NCI-H526 (cell line): ENCODE results near the gene MAPK14.

Source experiments
- DNase-seq, 2 experiments: peaks; one replicate each; lab custom pipeline; 2025; lab: John Stamatoyannopoulos, UW

MAPK14 gene

DNA sequence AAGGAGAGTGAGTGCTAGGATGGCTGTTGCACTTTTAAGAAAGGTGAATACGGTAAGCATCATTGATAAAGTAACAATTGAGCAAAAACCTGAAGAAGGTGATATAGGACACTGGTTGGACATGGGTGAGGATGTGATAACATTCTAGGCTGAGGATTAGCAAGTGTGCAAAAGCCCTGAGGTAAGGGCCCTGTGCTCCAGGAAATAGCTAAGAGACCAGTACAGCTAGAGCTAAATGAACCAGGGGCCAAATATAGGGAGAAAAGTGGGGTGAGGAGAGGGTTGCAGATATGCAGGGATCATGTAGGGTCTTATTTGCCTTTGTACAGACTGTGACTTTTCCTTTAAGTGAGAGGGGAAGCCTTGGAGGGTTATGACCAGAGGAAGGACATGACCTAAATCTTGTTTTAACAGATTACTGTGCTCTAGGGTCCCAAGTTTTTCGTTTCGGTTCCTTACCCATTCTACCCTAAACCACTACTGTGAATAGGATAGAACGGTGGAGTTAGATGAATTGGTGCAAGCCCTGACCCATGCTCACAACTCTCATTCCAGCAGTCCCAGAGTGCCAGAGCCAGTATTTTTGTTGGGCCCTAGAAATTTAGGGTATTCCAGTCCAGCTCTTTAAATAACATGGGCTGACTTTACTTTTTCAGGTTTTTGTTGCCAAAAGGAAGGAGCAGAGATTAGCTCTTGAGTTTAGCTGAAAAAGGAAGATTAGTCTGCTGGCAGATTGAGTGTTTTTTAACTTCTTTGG lies 10.7 kb downstream of the MAPK14 start:
- DNase-seq: no peak

DNA sequence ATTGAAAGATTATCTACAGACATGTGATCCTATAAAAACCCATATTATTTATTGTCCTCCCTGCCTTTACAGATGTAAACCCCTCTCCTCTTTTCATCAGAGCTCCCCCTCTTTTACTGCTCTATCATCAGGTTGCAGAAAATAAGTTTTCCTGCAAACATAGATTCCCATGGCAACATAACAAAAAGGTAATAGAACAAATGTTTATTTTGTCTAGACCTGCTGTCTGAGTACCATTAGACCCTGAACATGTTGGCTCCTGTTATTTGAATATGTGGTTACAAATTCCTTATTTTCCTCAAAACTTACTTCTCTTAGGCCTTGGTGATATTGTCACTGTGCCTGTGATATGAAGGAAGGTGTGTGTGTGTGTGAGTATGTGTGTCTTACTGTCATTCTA lies 11.5 kb downstream of the MAPK14 start:
- no peak for DNase-seq

DNA sequence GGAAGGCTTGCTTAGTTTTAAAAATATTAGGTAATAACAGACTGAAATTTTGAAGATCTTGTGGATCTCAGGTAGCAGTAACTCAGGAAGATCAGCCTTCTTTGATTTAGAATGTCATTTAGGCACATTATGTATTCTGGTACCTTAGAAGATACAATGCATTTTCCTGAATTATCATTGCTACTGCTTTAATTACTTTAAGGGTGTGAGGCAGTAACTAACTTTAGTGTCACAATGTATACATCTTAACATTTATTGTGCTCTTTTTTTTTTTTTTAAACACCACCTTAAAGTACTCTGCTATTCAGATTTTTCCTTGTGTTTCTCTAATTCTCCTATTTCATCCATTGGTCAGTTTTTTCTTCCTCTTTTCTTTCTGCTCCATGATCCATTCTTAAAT lies 13.3 kb downstream of the MAPK14 start:
- DNase-seq: no peak

DNA sequence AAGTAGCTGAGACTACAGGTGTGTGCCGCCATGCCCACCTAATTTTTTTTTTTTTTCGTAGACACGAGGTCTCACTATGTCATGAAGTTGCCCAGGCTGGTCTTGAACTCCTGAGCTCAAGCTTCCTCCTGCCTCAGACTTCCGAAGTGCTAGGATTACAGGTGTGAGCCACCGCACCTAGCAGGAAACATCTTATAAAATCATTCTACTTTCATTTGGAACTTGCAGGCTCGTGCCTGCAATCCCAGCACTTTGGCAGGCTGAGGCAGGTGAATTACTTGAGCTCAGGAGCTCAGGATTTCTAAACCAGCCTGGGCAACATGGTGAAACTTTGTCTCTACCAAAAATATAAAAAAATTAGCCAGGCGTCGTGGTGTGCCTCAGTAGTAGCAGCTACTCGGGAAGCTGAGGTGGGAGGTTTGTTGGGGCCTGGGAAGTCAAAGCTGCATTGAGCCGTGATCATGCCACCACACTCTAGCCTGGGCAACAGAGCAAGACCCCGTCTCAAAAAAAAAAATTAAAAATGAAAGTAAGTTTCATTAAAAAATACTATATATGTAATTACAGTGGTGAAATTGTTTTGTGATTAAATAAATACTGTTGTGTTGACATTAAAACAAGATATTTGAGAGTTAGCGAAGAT lies 15.1 kb downstream of the MAPK14 start:
- DNase-seq: no peak

DNA sequence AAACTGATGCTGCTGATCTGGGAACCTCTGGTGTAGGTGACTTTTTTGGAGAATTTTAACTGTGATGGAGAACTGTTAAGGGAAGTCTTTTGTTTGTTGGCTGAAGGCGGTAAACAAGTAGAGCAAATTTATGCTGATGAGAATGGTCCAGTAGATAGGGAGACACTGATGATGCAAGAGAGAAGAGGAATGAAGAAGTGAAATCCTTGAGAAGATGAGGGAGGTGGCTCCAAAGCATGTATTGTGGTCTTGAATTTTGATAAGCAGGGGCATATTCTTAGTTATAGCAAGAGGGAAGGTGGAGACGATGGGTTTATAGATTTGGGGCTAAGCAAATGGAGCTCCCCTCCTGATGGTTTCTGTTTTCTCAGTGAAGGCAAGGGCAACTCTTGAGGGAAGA lies 22.0 kb downstream of the MAPK14 start:
- DNase-seq: no peak

DNA sequence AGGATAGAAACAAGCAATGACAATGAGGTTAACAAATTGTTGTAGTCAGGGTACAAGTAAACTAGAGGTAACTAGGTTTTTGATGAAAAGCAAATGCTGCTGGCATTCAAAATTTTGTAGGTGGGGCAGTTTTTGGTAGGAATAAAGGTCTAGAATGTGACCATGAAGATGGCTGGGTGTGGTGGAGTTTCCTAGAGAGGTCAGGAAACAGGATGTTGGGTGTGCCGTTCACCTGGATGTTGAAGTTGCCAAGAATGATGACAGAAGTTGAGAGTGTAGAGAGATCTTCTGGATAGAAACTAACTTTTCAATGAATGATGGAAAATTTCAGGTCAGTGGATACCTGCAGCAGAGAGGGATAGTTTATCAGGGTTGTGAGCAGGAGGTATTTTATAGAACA lies 22.7 kb downstream of the MAPK14 start:
- no peak for DNase-seq

DNA sequence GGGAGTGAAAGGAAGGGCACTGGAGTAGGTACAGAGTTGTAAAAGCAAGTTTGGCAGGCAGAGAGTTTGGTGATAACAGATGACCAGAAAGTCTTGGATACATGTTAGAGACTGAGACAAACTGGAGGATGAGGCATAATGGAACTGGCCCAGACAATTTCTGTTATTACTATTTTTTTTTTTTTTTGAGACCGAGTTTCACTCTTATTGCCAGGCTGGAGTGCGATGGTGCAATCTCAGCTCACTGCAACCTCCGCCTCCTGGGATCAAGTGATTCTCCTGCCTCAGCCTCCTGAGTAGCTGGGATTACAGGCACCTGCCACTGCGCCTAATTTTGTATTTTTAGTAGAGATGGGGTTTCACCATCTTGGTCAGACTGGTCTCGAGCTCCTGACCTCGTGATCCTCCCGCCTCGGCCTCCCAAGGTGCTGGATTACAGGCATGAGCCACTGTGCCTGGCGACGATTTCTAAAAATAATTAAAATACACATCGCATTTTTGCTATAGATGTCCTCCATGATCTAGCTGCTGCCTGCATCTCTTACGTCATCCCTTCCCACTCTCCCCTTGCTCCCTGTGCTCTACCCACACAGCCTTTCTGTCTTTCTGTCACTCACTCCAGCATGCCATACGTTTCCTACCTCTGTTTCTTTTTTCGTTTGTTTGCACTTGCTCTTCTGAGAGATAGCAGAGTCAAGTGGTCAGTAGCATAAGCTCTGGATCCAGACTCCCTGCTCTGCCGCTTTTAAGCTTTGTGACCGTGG lies 23.5 kb downstream of the MAPK14 start:
- no peak for DNase-seq

DNA sequence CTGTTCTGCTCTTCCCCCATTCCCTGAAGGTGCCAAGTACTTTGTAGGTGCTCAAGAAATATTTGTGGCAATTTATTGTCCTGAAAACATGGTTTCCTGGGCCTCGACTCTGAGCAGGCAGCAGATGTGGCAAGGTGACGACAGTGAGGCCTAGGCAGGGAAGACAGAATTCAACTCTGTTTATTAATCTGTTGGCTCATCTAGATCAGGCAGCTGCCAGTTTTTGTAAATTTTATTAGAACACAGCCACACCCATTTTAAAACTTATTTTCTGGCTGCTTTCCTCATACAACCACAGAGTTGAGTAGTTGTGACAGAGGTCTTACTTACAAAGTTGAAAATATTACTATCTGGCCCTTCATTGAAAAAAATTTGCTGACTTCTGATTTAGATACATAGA lies 24.5 kb downstream of the MAPK14 start:
- DNase-seq: no peak

DNA sequence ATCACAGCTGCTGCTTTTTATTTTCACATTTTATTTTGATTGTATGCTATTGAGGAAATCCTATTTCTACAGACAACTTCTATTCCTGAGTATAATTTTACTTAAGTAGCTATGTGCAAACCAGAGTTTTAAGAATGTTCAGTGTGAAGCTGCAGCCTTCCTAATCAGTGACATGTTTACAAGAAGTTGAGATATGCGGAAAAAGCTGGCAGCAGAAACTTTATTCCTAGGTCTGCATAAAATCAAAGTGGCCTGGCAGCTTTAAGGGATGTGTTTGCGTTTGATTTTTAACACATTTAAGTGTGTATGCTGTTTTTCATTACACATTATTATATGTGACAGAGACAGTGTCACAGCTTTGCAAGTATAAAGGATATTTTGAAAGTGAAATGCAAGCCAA lies 26.3 kb downstream of the MAPK14 start:
- DNase-seq: no peak

DNA sequence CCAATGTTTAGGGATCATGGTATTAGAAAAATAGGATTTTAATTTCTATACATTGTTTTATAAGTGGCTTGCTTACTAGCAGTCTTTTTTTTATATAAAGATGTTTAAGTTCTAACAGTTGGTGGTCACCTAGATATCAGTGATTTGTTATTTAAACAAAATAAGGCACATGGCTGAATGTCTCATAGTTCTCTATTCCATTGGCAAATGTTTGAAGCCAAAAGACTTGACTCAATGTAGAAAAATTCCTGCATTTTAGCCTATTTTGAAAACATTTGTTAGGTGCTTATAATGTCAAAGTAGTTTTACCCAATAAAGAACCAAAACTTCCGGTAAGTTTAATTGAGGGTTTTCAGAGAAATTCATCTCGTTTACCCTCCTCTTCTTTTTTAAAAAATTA lies 26.8 kb downstream of the MAPK14 start:
- no peak for DNase-seq

DNA sequence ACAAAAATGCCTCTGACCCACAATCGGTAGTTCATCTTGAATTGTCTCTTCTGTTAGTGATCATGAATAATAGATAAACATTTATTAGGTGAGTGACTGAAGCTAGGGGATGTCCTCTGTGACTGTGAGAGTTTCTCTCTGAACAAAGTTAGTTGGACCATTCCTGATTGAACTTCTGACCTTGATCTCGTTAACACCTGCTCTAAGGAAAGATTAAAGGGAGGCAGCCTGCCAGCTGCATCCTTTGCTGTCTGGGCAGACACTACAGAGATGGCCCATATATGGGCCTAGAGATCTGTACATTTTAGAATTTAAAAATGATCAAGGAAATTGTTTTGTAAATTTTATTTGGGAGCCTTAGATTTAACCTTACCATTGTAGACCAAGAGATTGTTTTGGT lies 27.3 kb downstream of the MAPK14 start:
- DNase-seq: no peak

DNA sequence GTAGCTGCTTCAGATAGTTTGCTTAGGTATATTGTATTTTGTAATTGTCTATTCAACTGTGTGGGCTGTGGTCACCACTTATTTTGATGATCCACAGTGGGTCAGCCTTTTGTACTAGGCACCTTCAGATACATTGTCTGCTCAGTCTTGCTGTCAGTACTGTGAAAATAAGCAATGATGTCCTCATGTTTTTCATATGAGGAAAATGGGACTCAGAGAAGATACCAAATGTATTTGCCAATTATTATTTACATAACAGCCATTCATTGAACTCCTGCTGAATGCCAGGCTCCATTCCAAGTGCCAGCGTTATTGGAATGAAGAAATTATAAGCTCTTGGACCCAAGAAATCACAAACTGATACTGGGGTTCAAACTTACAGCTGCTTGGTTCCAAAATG lies 28.6 kb downstream of the MAPK14 start:
- no peak for DNase-seq

DNA sequence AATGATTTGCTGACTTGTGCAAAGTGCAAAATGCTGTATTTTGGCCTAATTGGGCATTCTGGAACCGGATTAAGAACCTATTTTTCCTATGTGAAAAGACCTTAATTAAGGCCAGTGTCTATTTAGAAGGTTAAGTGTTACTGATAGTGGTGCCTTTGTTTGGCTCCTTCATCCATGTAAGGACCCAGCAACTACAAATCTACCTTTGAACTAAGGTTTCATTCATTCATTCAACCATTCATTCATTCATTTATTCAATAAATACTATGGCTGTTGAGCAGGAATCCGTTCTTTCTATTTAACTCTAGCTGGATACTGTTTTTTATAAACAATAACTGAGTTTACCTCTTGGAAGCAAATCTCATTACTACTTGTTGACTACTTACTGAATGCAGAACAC lies 33.6 kb downstream of the MAPK14 start:
- DNase-seq: no peak

DNA sequence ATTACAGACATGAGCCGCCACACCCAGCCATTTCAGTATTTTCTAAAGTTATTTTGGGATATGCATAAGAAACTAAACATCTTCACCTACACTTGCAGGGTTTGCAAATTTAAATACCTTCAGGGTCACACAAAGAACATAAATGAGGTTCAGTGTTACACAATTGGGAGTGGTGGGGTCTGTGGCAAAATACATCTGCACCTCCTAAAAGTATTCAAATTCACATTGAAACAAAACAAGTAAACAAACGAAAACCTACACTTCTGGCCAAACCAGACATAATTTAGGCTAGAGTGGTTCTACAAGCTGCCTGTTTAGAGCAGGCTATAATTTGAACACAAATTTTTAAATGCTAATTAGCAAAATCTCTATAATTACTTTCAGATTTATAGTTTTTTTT lies 34.6 kb downstream of the MAPK14 start:
- no peak for DNase-seq

DNA sequence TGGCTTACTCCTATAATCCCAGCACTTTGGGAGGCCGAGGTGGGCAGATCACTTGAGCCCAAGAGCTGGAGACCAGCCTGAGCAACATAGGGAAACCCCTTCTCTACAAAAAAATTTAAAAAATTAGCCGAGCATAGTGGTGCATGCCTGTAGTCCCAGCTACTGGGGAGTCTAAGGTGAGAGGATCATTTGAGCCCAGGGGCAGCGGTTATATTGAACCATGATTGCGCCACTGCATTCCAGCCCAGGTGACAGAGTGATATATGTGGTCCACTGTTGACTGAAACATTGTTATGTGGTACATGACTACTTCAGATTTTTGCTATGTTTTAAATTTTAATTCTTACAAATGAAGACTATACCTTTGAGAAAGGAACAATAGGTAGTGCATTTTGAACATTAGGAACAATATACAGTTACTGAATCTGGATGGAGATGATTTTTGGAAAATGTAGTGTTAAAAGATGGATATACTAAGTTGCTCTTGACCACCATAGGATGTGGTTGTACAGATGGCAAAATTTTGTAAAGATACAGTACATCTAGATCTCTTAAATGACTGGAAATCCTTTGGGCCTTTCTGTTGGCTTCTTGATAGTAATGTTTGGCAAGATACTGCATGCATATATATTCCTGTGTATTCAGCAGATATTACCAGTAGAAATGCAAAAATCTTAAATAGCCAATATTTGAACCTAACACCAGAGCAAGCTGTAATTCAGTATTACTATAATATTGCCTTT lies 35.9 kb downstream of the MAPK14 start:
- no peak for DNase-seq

DNA sequence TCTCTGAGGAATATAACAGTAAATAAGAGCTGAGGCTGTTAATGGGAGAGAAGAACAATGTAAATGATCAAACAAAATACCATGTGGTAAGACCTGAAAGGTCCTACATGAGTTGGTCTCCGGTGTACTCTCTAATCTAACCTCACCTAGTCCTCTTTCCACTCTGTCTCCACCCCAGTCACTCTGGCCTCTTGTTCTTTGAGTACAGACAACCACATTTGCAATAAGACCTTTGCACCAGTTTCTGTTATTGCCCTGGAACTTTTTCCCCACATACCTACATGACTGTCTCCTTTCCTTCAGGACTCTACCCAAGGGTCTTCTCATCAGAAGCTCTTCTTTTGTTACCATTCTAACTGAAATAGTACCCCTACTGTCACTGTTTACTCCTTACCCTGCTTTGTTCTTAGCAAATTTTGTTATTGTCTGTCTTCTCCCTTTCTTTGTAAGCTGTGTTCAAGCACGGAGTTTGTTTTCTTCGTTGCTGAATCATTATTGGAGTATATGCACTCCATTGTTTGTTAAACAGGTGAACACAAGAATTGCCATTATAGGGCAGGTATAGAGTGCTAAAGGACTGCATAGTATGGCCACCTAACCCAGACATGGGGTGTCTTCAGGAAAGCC lies 37.3 kb downstream of the MAPK14 start:
- no peak for DNase-seq

DNA sequence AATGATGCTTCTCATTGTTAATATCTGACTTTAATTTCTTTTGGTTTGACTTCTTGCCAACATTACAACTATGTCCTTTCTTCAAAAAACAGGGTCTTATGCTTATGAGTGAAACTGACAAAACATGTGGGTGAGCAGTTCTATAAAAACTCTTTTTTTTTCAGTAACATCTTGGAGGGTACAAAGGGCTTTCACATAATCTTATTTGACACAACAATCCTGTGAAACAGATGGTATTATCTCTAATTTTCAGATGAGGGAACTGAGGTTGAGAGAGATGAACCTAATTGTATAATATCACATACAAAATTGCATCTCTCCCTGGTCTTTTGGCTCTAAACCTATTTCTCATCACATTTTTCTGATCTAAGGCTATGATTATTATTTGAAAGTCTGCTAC lies 38.3 kb downstream of the MAPK14 start:
- no peak for DNase-seq

DNA sequence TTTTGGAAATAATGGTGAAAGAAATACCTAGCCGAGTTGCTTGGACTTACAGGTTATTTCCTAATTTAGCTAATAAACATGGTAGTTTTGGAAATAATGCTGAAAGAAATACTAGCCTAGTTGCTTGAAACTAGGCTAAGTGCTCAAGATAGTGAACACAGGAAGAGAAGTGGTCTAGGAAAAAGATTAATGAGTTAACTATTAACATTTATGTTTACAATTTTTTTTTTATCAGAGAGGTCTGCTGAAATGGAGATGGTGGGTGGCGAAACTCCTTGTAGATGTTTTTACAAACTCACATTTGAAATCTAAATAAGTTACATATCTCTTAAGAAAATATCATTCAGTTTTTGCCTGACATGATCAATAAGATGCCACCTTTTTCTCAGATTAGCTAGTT lies 39.2 kb downstream of the MAPK14 start:
- no peak for DNase-seq

DNA sequence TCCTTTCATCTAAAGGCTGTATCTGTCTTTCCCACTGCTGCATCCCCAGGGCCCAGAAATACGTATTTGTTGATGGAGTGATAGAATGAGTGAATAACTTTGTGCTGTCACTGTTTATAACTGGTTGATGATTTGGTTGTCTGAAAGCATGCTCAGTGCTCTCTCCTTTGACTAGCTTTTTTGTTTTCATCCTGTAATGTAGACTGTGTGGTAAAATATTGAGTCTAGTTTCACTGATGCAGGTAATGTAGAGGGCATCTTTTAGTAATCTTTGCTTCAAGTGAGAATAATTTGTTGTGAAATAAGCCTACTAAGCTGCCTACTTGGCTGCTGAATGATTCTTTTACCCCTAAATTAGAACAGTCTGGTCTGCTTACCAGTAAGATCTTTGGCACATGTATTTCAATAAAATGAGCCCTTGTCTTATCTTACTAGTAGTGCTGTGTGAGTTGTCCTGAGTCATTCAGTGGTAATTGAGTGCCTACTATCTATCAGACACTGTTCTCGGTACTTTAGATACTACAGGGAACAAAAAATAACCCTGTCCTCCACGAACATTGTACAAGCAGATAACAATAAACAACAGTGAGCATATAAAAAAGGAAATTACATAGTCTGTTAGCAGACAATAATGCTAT lies 39.9 kb downstream of the MAPK14 start:
- no peak for DNase-seq

DNA sequence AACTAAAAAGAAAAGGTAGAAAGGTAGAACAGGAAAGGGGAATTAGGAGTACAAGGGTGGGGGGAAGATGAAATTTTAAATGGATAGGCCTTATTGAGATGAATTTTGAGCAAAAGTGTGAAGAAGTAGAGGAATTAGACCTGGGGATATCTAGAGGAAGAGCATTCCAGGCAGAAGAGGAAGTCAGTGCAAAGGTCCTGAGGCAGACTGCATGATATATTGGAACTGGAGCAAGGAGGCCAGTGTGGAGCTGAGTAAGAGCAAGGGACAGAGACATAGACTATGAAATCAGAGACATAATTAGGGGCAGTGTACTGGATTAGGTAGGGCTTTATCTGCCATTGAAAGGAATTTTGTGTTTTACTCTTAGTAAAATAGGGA lies 40.4 kb downstream of the MAPK14 start:
- DNase-seq: no peak

DNA sequence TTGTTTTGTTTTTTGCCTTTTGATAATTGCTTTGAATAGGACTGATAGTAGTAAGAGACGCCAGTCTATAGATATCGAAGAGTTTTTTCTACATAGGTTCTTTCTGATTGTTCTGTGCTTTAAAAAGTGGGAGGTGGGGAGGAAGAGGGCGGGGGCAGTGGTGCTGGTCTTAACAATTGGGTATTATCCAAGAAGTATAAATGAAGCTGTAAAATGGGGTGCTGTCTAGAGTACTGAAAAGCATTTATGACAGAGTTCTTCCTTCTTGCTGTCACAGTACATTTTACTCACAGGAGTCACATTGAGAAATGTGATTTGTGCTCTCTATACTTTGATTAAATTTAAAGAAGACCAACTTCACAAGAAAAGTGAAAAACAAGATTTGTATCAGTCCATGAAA lies 41.0 kb downstream of the MAPK14 start:
- no peak for DNase-seq

DNA sequence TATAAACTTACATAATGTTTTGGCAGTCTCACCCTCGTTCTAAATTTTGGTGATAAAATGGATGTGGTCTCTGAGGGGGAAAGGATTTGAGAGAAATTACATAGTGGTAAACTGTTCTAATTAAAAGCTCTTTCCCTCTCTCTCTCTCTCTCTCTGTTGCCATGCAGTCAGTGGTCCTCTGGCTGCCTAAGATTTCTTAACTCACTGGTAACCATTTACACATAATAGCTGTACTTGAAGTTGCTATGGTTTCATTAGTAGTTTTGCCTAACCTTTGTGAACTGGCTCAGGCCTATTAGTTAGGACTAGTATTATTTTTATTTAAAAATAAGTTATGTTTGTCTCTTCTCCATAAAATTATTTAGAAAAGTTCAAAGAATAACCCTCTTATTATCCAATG lies 42.0 kb downstream of the MAPK14 start:
- no peak for DNase-seq
